Astrocyte of the spinal cord (primary cell): ENCODE measurements around the gene TAF1B.

Experiments
- DNase-seq: peaks from one replicate; pipeline ENCODE4 v3.0.0; 2011; ENCODE audit warnings: low read depth, low spot score
- H3K4me3 ChIP-seq: 2 replicates; pipeline ENCODE4 v1.5.1; 2011; ENCODE audit warnings: low read depth, mild to moderate bottlenecking, low read length, moderate library complexity
- in situ Hi-C: cut with HindIII; loops from 2 replicates; pipeline ENCODE4 v1.10.0; 2017; ENCODE audit warnings: low sequenced_read_pairs
- TF ChIP-seq, protein P1 (sequence below): IDR thresholded peaks from 2 replicates; pipeline ENCODE4 v1.5.1; 2012; ENCODE audit warnings: low read depth, mild to moderate bottlenecking, low read length, inconsistent platforms

TAF1B gene

DNA sequence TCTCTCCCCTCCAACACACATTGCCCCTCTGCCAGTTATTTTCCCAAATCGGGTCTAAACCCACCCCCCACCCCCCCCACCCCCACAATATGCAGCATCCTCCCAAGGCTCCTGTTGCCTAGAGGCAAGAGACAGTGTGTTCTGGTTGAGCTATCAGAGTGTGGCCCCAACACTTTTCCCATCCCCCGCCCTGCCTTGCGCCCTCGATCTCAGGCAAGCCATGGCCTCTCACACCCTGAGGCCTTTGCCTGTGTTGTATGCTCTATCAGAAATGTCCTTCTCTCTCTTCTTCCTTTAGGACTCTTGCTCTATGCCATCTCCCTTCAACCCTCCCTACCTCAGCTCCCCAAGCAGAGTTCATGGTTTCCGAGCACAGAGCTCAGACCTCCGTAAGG lies 98.7 kb downstream of the TAF1B start:
- in situ Hi-C loops, result no loop called here
- no peak overlapping the region for H3K4me3 ChIP-seq
- TF ChIP-seq, protein P1, sequence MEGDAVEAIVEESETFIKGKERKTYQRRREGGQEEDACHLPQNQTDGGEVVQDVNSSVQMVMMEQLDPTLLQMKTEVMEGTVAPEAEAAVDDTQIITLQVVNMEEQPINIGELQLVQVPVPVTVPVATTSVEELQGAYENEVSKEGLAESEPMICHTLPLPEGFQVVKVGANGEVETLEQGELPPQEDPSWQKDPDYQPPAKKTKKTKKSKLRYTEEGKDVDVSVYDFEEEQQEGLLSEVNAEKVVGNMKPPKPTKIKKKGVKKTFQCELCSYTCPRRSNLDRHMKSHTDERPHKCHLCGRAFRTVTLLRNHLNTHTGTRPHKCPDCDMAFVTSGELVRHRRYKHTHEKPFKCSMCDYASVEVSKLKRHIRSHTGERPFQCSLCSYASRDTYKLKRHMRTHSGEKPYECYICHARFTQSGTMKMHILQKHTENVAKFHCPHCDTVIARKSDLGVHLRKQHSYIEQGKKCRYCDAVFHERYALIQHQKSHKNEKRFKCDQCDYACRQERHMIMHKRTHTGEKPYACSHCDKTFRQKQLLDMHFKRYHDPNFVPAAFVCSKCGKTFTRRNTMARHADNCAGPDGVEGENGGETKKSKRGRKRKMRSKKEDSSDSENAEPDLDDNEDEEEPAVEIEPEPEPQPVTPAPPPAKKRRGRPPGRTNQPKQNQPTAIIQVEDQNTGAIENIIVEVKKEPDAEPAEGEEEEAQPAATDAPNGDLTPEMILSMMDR, result no peak
- no peak for DNase-seq

DNA sequence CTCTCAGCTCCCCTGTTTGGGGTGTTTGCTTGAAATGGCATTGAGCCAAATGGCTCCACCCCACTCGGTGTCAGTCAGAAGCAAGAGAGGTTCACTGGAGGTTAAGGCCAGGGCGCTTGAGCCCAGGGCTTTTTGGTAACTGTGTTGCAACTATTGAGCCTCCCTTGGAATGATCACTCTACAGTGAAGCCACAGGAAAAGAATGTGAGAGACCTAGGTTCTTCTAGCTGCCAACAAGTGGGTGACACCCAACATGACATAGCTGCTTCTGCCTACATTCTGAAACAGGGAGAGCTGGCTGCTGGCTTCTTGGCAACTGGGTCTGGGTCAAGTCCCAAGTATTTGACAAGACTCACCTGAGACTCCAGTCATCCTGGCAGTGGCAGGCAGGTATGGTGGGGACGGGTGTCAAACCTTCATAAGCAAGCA lies 101.1 kb downstream of the TAF1B start:
- no peak for DNase-seq
- no peak overlapping the region for H3K4me3 ChIP-seq
- in situ Hi-C loops, result no loop called here
- TF ChIP-seq, protein P1, result no peak

DNA sequence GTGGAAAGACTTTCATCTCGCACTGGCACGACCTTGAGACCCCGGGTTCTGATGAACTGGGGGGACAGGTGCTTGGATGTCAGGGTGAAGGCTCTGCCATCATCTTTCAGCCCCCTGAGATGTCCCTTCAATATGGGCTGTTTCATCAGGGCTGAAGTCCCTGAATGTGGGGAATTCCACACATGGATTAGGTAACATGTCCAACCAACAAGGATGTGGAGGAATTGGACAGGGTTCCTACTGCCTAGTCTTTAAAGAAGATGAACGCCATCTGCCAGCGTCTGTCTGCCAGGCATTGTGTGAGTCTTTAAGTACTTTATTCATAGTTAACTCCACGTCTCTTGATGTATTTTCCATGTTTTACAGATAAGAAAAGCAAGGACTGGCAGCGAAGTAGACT lies 102.3 kb downstream of the TAF1B start:
- in situ Hi-C loops, result no loop called here
- H3K4me3 ChIP-seq, result no peak overlapping the region
- no peak for DNase-seq
- TF ChIP-seq, protein P1, result no peak

DNA sequence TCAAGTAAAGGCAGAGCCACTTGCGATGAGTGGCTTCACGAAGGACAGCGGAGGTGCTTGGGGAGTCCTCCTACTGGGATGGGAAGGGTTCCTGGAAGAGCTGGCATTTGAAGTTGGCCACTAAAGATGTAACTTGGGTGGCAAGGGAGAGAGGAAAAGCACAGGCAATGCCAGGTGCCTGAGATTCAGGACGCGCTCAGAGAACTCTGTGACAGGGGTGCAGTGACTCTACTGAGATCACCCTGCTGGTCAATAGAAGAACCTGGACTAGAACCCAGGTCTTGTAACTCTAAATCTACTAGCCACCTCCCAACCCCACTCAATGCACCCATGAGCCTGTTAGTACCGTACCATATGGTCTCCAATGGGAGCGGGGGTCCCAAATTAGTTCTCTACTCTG lies 102.8 kb downstream of the TAF1B start:
- in situ Hi-C loops, result no loop called here
- H3K4me3 ChIP-seq, result no peak overlapping the region
- TF ChIP-seq, protein P1, result no peak
- no peak for DNase-seq

DNA sequence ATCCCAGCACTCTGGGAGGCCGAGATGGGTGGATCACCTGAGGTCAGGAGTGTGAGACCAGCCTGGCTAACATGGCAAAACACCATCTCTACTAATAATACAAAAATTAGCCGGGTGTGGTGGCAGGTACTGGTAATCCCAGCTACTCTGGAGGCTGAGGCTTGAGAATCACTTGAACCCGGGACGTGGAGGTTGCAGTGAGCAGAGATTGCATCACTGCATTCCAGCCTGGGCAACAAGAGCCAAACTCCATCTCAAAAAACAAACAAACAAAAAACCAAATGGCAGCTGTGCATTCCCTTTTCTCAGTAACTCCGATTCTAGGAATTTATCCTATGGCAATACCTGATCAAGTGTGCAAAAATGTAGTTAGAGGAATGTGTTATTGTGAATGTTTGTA lies 103.5 kb downstream of the TAF1B start:
- no peak for DNase-seq
- TF ChIP-seq, protein P1, result no peak
- H3K4me3 ChIP-seq, result no peak overlapping the region
- in situ Hi-C loops, result no loop called here

DNA sequence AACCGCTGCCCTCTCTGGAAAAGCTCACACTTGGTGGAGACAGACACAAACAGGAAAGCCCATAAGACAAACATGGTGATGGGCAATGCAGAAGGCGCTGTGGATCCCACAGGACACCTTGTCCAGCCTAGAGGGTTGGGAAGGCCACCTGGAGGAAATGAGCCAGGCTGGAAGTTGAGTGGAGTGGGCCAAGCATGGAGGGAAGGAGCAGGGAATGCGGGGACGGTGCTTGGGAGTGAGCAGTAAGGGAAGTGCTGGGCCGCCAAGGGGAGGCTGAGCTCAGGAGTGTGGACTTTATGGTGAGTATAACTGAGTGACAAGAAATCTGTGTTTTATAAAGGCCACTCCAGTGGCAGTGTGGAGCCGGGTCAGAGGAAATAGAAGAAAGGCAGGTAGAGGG lies 105.4 kb downstream of the TAF1B start:
- in situ Hi-C loops, result no loop called here
- TF ChIP-seq, protein P1, result no peak
- H3K4me3 ChIP-seq, result no peak overlapping the region
- no peak for DNase-seq
